B cell (primary cell): Measurements from ENCODE around the gene TENM3. TPM values are rescaled to one million over a fixed set of nuclear protein-coding genes. Genes with fewer than 3 reads are reported as not detected.

Source experiments
- ATAC-seq: fragments of 200-7000 bp; cut with Tn5 transposase; one replicate; pipeline ENCODE4 v1.10.0; 2021; ENCODE audit warnings: low read depth, mild to moderate bottlenecking, moderate number of reproducible peaks, moderate library complexity
- CTCF ChIA-PET: fragments of 350-600 bp; sonication (Branson Sonifier 250); formaldehyde crosslinking; loops from one replicate; lab custom pipeline; 2021; ENCODE audit warnings: antibody characterized with exemption, inconsistent platforms; lab: Charles Lee
- POLR2A ChIA-PET: fragments of 350-600 bp; sonication (Branson Sonifier 250); formaldehyde crosslinking; loops from one replicate; lab custom pipeline; 2021; ENCODE audit warnings: antibody characterized with exemption; lab: Charles Lee
- DNase-seq: peaks from one replicate; pipeline ENCODE4 v3.0.0; 2013
- H2AFZ ChIP-seq: 2 replicates; pipeline ENCODE4 v1.6.1; 2012; ENCODE audit warnings: mild to moderate bottlenecking, low read depth, low read length; ENCODE audit not compliant: insufficient read depth, poor library complexity, severe bottlenecking
- H3K27ac ChIP-seq, 2 donors: 1 replicate in 1 of 2; 2 replicates in 1 of 2; pipeline ENCODE4 v1.5.1; 2012 to 2013; ENCODE audit warnings: low read length in 2 of 2, mild to moderate bottlenecking in 2 of 2, moderate library complexity in 1 of 2
- H3K27me3 ChIP-seq, 4 experiments: fragments of 200-600 bp in 1 of 4; sonication (generic) in 1 of 4; replicated peaks in 1 of 4; 1 replicate in 2 of 4; 2 replicates in 2 of 4; pipeline versions ENCODE4 v1.6.1 to v1.7.0; 2013 to 2016; ENCODE audit warnings: low read length in 3 of 4, mild to moderate bottlenecking in 2 of 4, mixed read lengths in 1 of 4, moderate library complexity in 1 of 4; ENCODE audit not compliant: insufficient read depth in 4 of 4, control insufficient read depth in 3 of 4; ENCODE audit errors: control extremely low read depth in 1 of 4
- H3K36me3 ChIP-seq, 2 experiments: replicated peaks in 1 of 2; 1 replicate in 1 of 2; 2 replicates in 1 of 2; pipeline versions ENCODE4 v1.6.1 to v1.7.1; 2013; ENCODE audit warnings: low read length in 1 of 2; ENCODE audit not compliant: insufficient read depth in 2 of 2, control insufficient read depth in 1 of 2; ENCODE audit errors: control extremely low read depth in 1 of 2, extremely low read depth in 1 of 2
- H3K4me1 ChIP-seq, 2 donors: fragments of 200-600 bp in 1 of 2; sonication (generic) in 1 of 2; 1 replicate in 1 of 2; 2 replicates in 1 of 2; pipeline versions ENCODE4 v1.5.1 to v1.6.1; 2013 to 2017; ENCODE audit warnings: low read length in 2 of 2; ENCODE audit not compliant: control insufficient read depth in 2 of 2, insufficient read depth in 2 of 2
- H3K4me2 ChIP-seq: replicated peaks from 2 replicates; pipeline ENCODE3; 2012; ENCODE audit warnings: mild to moderate bottlenecking, low read depth, low read length; ENCODE audit not compliant: poor library complexity, severe bottlenecking
- H3K4me3 ChIP-seq, 5 experiments: fragments of 200-600 bp in 1 of 5; sonication (generic) in 1 of 5; 1 replicate in 3 of 5; 2 replicates in 2 of 5; pipeline versions ENCODE4 v1.5.1 to v1.7.0; 2011 to 2016; ENCODE audit warnings: low read length in 4 of 5, mild to moderate bottlenecking in 4 of 5, low read depth in 2 of 5, control low read depth in 1 of 5, moderate library complexity in 1 of 5; ENCODE audit not compliant: insufficient read depth in 1 of 5; ENCODE audit errors: control extremely low read depth in 1 of 5, extremely low read depth in 1 of 5
- H3K79me2 ChIP-seq: fragments of 200-600 bp; sonication (generic); one replicate; pipeline ENCODE4 v1.6.0; 2016; ENCODE audit warnings: low read length; ENCODE audit not compliant: control insufficient read depth, insufficient read depth
- H3K9ac ChIP-seq: fragments of 200-600 bp; sonication (generic); 2 replicates; pipeline ENCODE4 v1.6.1; 2017; ENCODE audit warnings: mild to moderate bottlenecking, low read length, moderate library complexity
- H3K9me3 ChIP-seq, 3 donors: one replicate each; pipeline versions ENCODE4 v1.6.1 to v1.7.1; 2013; ENCODE audit warnings: low read length in 2 of 3; ENCODE audit not compliant: control insufficient read depth in 2 of 3, insufficient read depth in 1 of 3; ENCODE audit errors: control extremely low read depth in 1 of 3
- H4K20me1 ChIP-seq: 2 replicates; pipeline ENCODE4 v1.6.0; 2012; ENCODE audit warnings: mild to moderate bottlenecking, low read length; ENCODE audit not compliant: insufficient read depth, control insufficient read depth, poor library complexity, severe bottlenecking
- H3K27ac Mint-ChIP-seq: one replicate; pipeline ENCODE4 v1.8.0; 2021; ENCODE audit warnings: mixed read lengths
- H3K27me3 Mint-ChIP-seq: one replicate; pipeline ENCODE4 v1.8.0; 2021; ENCODE audit warnings: mixed read lengths
- H3K4me1 Mint-ChIP-seq: one replicate; pipeline ENCODE4 v1.8.0; 2021; ENCODE audit warnings: mixed read lengths
- H3K4me3 Mint-ChIP-seq: one replicate; pipeline ENCODE4 v1.8.0; 2021; ENCODE audit warnings: mixed read lengths
- H3K9me3 Mint-ChIP-seq: one replicate; pipeline ENCODE4 v1.8.0; 2022; ENCODE audit warnings: mixed read lengths; ENCODE audit not compliant: insufficient read depth
- EZH2 ChIP-seq: IDR thresholded peaks from 2 replicates; pipeline ENCODE4 v1.6.1; 2012; ENCODE audit warnings: borderline replicate concordance, low read depth, mild to moderate bottlenecking, moderate library complexity, low read length; ENCODE audit not compliant: insufficient read depth, poor library complexity, severe bottlenecking
- WGBS: methylation state at CpG from one replicate; pipeline ENCODE4 v1.1.5; 2013; ENCODE audit warnings: missing lambda C conversion rate; ENCODE audit not compliant: insufficient coverage; 5-methylcytosine and 5-hydroxymethylcytosine counted together
- intact Hi-C: fragments of 100-400 bp; cut with micrococcal nuclease; formaldehyde crosslinking; loops from one replicate; pipeline ENCODE4 v1.10.0; 2022
- polyA plus RNA-seq: library from polyadenylated mRNA; depleted of rRNA; stranded (reverse); fragments of >200 nt; gene quantifications from 2 replicates; pipeline ENCODE4 v1.2.3, GENCODE V29; 2012
- total RNA-seq, 2 donors: library from RNA; stranded (reverse); fragments of 120-200 nt in 1 of 2; gene quantifications; 1 replicate in 1 of 2; 2 replicates in 1 of 2; pipeline versions ENCODE4 v1.2.3 to v1.2.4, GENCODE V29; 2013 to 2022
- TF ChIP-seq, protein P1 (sequence below): fragments of 200-600 bp; IDR thresholded peaks from one replicate; pipeline ENCODE4 v1.8.0; 2022; ENCODE audit warnings: antibody characterized with exemption, mild to moderate bottlenecking

Gene TENM3
- total and polyA plus RNA-seq, 2 donors (not counting 1 experiment from before 2014, with no cell fraction given): not detected

GRCh38 chr4:182208526-182209050 lies 34.6 kb upstream of the TENM3 start:
- Histone ChIP-seq H3K4me1 (no peaks in the 10 kb centered on the region), H3K79me2 (no peaks in the 10 kb centered on the region), H3K4me2 (no peak overlapping the region), H3K27me3 (no peaks in the 10 kb centered on the region), H3K9ac (no peak overlapping the region), H3K9me3 (peaks cover 0 to 10% (median 0%) of the 10 kb centered on the region in 3 donors), H4K20me1 (no peaks in the 10 kb centered on the region), H3K4me3 (no peak overlapping the region), H3K36me3 (no peaks in the 10 kb centered on the region), H2AFZ (no peak overlapping the region), H3K27ac (no peak overlapping the region)
- H3K4me1 Mint-ChIP-seq: no peaks in the 10 kb centered on the region
- ChIA-PET CTCF (no interaction called here), POLR2A (no interaction called here)
- no peak for TF ChIP-seq EZH2
- TF ChIP-seq, protein P1, sequence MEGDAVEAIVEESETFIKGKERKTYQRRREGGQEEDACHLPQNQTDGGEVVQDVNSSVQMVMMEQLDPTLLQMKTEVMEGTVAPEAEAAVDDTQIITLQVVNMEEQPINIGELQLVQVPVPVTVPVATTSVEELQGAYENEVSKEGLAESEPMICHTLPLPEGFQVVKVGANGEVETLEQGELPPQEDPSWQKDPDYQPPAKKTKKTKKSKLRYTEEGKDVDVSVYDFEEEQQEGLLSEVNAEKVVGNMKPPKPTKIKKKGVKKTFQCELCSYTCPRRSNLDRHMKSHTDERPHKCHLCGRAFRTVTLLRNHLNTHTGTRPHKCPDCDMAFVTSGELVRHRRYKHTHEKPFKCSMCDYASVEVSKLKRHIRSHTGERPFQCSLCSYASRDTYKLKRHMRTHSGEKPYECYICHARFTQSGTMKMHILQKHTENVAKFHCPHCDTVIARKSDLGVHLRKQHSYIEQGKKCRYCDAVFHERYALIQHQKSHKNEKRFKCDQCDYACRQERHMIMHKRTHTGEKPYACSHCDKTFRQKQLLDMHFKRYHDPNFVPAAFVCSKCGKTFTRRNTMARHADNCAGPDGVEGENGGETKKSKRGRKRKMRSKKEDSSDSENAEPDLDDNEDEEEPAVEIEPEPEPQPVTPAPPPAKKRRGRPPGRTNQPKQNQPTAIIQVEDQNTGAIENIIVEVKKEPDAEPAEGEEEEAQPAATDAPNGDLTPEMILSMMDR: no peak
- intact Hi-C loops: no loop called here
- no peak overlapping the region for H3K27ac Mint-ChIP-seq
- ATAC-seq: no peak
- WGBS: 100% methylated on average over 4 of the region's 6 CpGs
- H3K4me3 Mint-ChIP-seq: no peak overlapping the region
- H3K27me3 Mint-ChIP-seq: no peaks in the 10 kb centered on the region
- peaks cover 3% of the 10 kb centered on the region for H3K9me3 Mint-ChIP-seq
- DNase-seq: no peak

DNA sequence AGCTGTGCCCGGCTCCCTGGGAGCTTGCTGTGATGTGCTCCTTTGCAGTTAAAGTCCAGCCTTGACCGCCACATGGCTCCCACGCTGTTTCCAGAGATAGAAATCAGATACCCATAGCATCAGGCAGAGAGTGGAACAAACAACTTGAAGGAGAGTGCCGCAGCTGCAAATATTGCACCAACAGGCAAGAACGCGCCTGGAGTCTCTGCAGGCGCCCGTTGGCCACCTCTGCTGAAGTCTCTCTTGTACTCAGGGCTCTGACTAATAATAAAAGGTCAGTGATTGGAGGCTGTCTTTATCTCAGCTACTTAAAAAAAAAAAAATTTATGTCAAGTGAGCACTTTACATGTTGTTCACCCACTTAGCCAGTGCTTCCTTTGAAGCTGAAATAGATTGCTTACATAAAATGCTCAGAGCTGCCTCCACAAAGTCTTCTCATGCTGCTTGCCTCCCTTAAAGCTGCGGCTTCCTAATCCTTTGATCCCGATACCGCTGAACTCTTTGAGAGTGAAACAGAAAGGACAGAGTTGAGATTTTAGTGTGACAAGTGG lies 30.9 kb upstream of the TENM3 start:
- ChIA-PET POLR2A (no interaction called here), CTCF (no interaction called here)
- Histone ChIP-seq H3K4me1 (no peaks in the 10 kb centered on the region), H3K27me3 (no peaks in the 10 kb centered on the region), H3K27ac (no peak overlapping the region), H3K4me2 (no peak overlapping the region), H3K9me3 (peaks cover 0 to 5% (median 0%) of the 10 kb centered on the region in 3 donors), H3K9ac (no peak overlapping the region), H3K4me3 (no peak overlapping the region), H3K79me2 (no peaks in the 10 kb centered on the region), H4K20me1 (no peaks in the 10 kb centered on the region), H2AFZ (no peak overlapping the region), H3K36me3 (no peaks in the 10 kb centered on the region)
- Mint-ChIP-seq H3K4me3 (no peak overlapping the region), H3K9me3 (peaks cover 3% of the 10 kb centered on the region), H3K27me3 (no peaks in the 10 kb centered on the region), H3K27ac (no peak overlapping the region), H3K4me1 (no peaks in the 10 kb centered on the region)
- intact Hi-C loops: no loop called here
- WGBS: 68% methylated on average over 5 of the region's 11 CpGs
- ATAC-seq (no peak), DNase-seq (no peak)
- TF ChIP-seq EZH2: no peak
